Psoas muscle (tissue), 8 donors: ENCODE measurements around the gene GPAM. TPM values are rescaled to one million over a fixed set of nuclear protein-coding genes. Genes with fewer than 3 reads are reported as not detected.
"Not testable (repeated sequence)": the region's sequence is repeated elsewhere in the genome, so short reads cannot be mapped to it uniquely, and the experiment has no call there.

Experiments
- ATAC-seq, 4 donors: fragments of 200-7000 bp; cut with Tn5 transposase; one replicate each; pipeline ENCODE4 v1.9.1; 2020; ENCODE audit warnings: moderate library complexity in 3 of 4, mild to moderate bottlenecking in 2 of 4
- DNase-seq, 2 donors: peaks; one replicate each; pipeline ENCODE4 v3.0.0-alpha.2; 2020
- H3K27ac ChIP-seq: fragments of 200-600 bp; one replicate; pipeline ENCODE4 v1.8.0; 2022
- H3K27me3 ChIP-seq, 3 donors: fragments of 200-600 bp in 1 of 3; one replicate each; pipeline versions ENCODE4 v1.6.1 to v1.8.0; 2013 to 2022; ENCODE audit warnings: low read length in 2 of 3, mild to moderate bottlenecking in 2 of 3, moderate library complexity in 1 of 3; ENCODE audit not compliant: insufficient read depth in 3 of 3
- H3K36me3 ChIP-seq, 2 donors: fragments of 200-600 bp in 1 of 2; one replicate each; pipeline versions ENCODE4 v1.6.1 to v1.8.0; 2013 to 2022; ENCODE audit warnings: low read depth in 1 of 2, mild to moderate bottlenecking in 1 of 2, moderate library complexity in 1 of 2; ENCODE audit not compliant: insufficient read depth in 1 of 2
- H3K4me1 ChIP-seq: fragments of 200-600 bp; one replicate; pipeline ENCODE4 v1.8.0; 2022
- H3K4me3 ChIP-seq: fragments of 200-600 bp; one replicate; pipeline ENCODE4 v1.8.0; 2022; ENCODE audit warnings: mild to moderate bottlenecking
- H3K9me3 ChIP-seq: fragments of 200-600 bp; one replicate; pipeline ENCODE4 v1.8.0; 2022
- CTCF ChIP-seq: fragments of 200-600 bp; IDR thresholded peaks from one replicate; pipeline ENCODE4 v1.8.0; 2022; ENCODE audit warnings: antibody characterized with exemption
- WGBS, 3 donors: extraction: QIAGEN DNeasy Blood & Tissue Kit; methylation state at CpG; one replicate each; pipeline versions ENCODE4 v1.1.6 to v1.1.7; 2013; 5-methylcytosine and 5-hydroxymethylcytosine counted together
- intact Hi-C, 2 donors: fragments of 100-400 bp; cut with DNase I; formaldehyde crosslinking; loops; one replicate each; pipeline versions ENCODE4 v1.11.0 to v1.14.2; 2022
- polyA plus RNA-seq, 3 donors: library from polyadenylated mRNA; stranded (reverse); fragments of 200-250 nt; gene quantifications; one replicate each; pipeline ENCODE4 v1.2.3, GENCODE V29; 2013
- total RNA-seq, 4 donors: library from RNA; stranded (reverse); fragmentation: NEBNext Ultra II Directional in 2 of 4; extraction: Animal tissue kit (Norgen Biotek cat#: 25700) in 2 of 4; gene quantifications; one replicate each; pipeline versions ENCODE4 v1.2.1 to v1.2.4, GENCODE V29; 2021 to 2023
- donor health status: healthy with polysubstance abuse.
- donor health status: DM: no; HTN: no; CAD: no; lungs with moderate emphysema.
- donor health status: Bipolar disorder and iron deficiency.
- donor health status: healthy.
- donor health status: DM: yes; HTN: yes; CAD: no.
- donor health status: DM: no; HTN: no; CAD: no.
- donor health status: DM: no; HTN: no; CAD: no.
- donor health status: DM: yes; HTN: yes; CAD: no.

The GPAM gene
- total and polyA plus RNA-seq, 7 donors: 3.2 to 20.1 (median 11.9) TPM

GRCh38 chr10:112115781-112116385 lies 67.7 kb downstream of the GPAM start:
- ATAC-seq (peak in 3 of 4 donors; percentile 46 to 74 (median 50)), DNase-seq (no peak)
- Histone ChIP-seq H3K27me3 (no peaks in the 10 kb centered on the region), H3K36me3 (no peaks in the 10 kb centered on the region), H3K4me1 (no peaks in the 10 kb centered on the region), H3K27ac (no peak overlapping the region), H3K9me3 (no peaks in the 10 kb centered on the region), H3K4me3 (no peak overlapping the region)
- intact Hi-C loops: loop anchor here in 1 of 2 donors (5.0 kb wide), 1 partner anchor 196 kb away; no protein-coding TSS in a partner anchor
- peak; percentile 60 for TF ChIP-seq CTCF
- 55 to 61% (median 58%) methylated on average over 12 of the region's 12 CpGs for WGBS, 3 donors

GRCh38 chr10:112109779-112110178 lies 73.8 kb downstream of the GPAM start:
- H3K4me1 ChIP-seq, H3K36me3 ChIP-seq, ATAC-seq, intact Hi-C loops, DNase-seq, H3K27me3 ChIP-seq, H3K4me3 ChIP-seq, H3K27ac ChIP-seq, H3K9me3 ChIP-seq: not testable (repeated sequence)
- 63 to 84% (median 67%) methylated on average over 1 to 2 of the region's 2 CpGs for WGBS, 3 donors

Other genes with a start within 250 kb of the GPAM start
- not detected for gene TECTB, start 99.6 kb upstream of the GPAM start, total RNA-seq
- not detected for gene TECTB, start 99.6 kb upstream of the GPAM start, polyA plus RNA-seq
- gene ACSL5, start 190.4 kb upstream of the GPAM start, total RNA-seq: 1 to 10 TPM; 2.2 to 4.5 (median 3.7) TPM
- 1 to 10 TPM; 2.2 to 3.4 (median 2.6) TPM for gene ACSL5, start 190.4 kb upstream of the GPAM start, polyA plus RNA-seq